Dendritic cell treated with granulocyte-macrophage colony-stimulating factor and Interleukin-4, amounts not matched to agents 40 ng/mL and 50 ng/mL, for 4 days (primary cell): ENCODE data around the gene SKIC3.

ENCODE experiments used
- H3K27ac Mint-ChIP-seq: one replicate; pipeline ENCODE4 v1.8.0; 2022; ENCODE audit warnings: mild to moderate bottlenecking, mixed read lengths
- H3K27me3 Mint-ChIP-seq: one replicate; pipeline ENCODE4 v1.8.0; 2022; ENCODE audit warnings: mild to moderate bottlenecking, mixed read lengths
- H3K36me3 Mint-ChIP-seq: one replicate; pipeline ENCODE4 v1.8.0; 2022; ENCODE audit warnings: low read depth, mixed read lengths
- H3K4me1 Mint-ChIP-seq: one replicate; pipeline ENCODE4 v1.8.0; 2022; ENCODE audit warnings: low read depth, mixed read lengths
- H3K4me3 Mint-ChIP-seq: one replicate; pipeline ENCODE4 v1.8.0; 2022; ENCODE audit warnings: mild to moderate bottlenecking, moderate library complexity, mixed read lengths
- H3K9me3 Mint-ChIP-seq: one replicate; pipeline ENCODE4 v1.8.0; 2022; ENCODE audit warnings: mixed read lengths
- intact Hi-C: fragments of 100-400 bp; cut with micrococcal nuclease; formaldehyde crosslinking; loops from one replicate; pipeline ENCODE4 v1.15.0; 2022

Gene SKIC3

GRCh38 chr5:95555553-95555952, 776 bp upstream of the SKIC3 start:
- H3K27ac Mint-ChIP-seq, result peak overlapping the region; percentile 85
- peaks cover 23% of the 10 kb centered on the region for H3K4me1 Mint-ChIP-seq
- intact Hi-C loops, result loop anchor here (5.0 to 10.0 kb wide), 3 partner anchors 67 to 1629 kb away; partner anchors contain the start of genes GPR150 and RIOK2

GRCh38 chr5:95554331-95554646, 488 bp downstream of the SKIC3 start:
- intact Hi-C loops, result loop anchor here (10.0 kb wide), 1 partner anchor 1631 kb away; the partner anchor contains the start of gene RIOK2
- Mint-ChIP-seq H3K4me1 (peaks cover 23% of the 10 kb centered on the region), H3K4me3 (peak overlapping the region; percentile 83), H3K27ac (peak overlapping the region; percentile 85), H3K9me3 (no peaks in the 10 kb centered on the region), H3K27me3 (no peaks in the 10 kb centered on the region), H3K36me3 (peaks cover 35% of the 10 kb centered on the region)

More at GRCh38 chr5:95555553-95555952, 776 bp upstream of the SKIC3 start:
- no peaks in the 10 kb centered on the region for H3K9me3 Mint-ChIP-seq
- H3K4me3 Mint-ChIP-seq, result peak overlapping the region; percentile 83
- H3K36me3 Mint-ChIP-seq, result peaks cover 27% of the 10 kb centered on the region
- no peaks in the 10 kb centered on the region for H3K27me3 Mint-ChIP-seq

- intact Hi-C loops, result no loop called here
- Mint-ChIP-seq H3K36me3 (peaks cover 34% of the 10 kb centered on the region), H3K27me3 (no peaks in the 10 kb centered on the region), H3K4me3 (no peak overlapping the region), H3K4me1 (peaks cover 27% of the 10 kb centered on the region), H3K27ac (no peak overlapping the region), H3K9me3 (no peaks in the 10 kb centered on the region)
Measured at GRCh38 chr5:95549030-95549429, 5.7 kb downstream of the SKIC3 start.

GRCh38 chr5:95543017-95543705, 11.6 kb downstream of the SKIC3 start:
- Mint-ChIP-seq H3K36me3 (peaks cover 45% of the 10 kb centered on the region), H3K27ac (no peak overlapping the region), H3K4me3 (no peak overlapping the region), H3K4me1 (no peaks in the 10 kb centered on the region), H3K9me3 (no peaks in the 10 kb centered on the region), H3K27me3 (no peaks in the 10 kb centered on the region)
- intact Hi-C loops, result no loop called here

- no peaks in the 10 kb centered on the region for H3K4me1 Mint-ChIP-seq
- no peaks in the 10 kb centered on the region for H3K27me3 Mint-ChIP-seq
- H3K4me3 Mint-ChIP-seq, result no peak overlapping the region
- H3K27ac Mint-ChIP-seq, result no peak overlapping the region
- H3K9me3 Mint-ChIP-seq, result no peaks in the 10 kb centered on the region
- intact Hi-C loops, result no loop called here
- H3K36me3 Mint-ChIP-seq, result peaks cover 75% of the 10 kb centered on the region
Measured at GRCh38 chr5:95537501-95537900, 17.3 kb downstream of the SKIC3 start.

GRCh38 chr5:95533761-95534160, 21.0 kb downstream of the SKIC3 start:
- Mint-ChIP-seq H3K9me3 (no peaks in the 10 kb centered on the region), H3K4me1 (no peaks in the 10 kb centered on the region), H3K4me3 (no peak overlapping the region), H3K27ac (no peak overlapping the region), H3K36me3 (peaks cover 56% of the 10 kb centered on the region), H3K27me3 (no peaks in the 10 kb centered on the region)
- intact Hi-C loops, result no loop called here

GRCh38 chr5:95533106-95533505, 21.7 kb downstream of the SKIC3 start:
- Mint-ChIP-seq H3K4me3 (no peak overlapping the region), H3K27me3 (no peaks in the 10 kb centered on the region), H3K36me3 (peaks cover 62% of the 10 kb centered on the region), H3K27ac (no peak overlapping the region), H3K4me1 (no peaks in the 10 kb centered on the region), H3K9me3 (no peaks in the 10 kb centered on the region)
- intact Hi-C loops, result no loop called here

GRCh38 chr5:95532415-95532814, 22.4 kb downstream of the SKIC3 start:
- H3K27me3 Mint-ChIP-seq, result no peaks in the 10 kb centered on the region
- no peak overlapping the region for H3K27ac Mint-ChIP-seq
- intact Hi-C loops, result no loop called here
- peaks cover 68% of the 10 kb centered on the region for H3K36me3 Mint-ChIP-seq
- H3K4me1 Mint-ChIP-seq, result no peaks in the 10 kb centered on the region
- H3K4me3 Mint-ChIP-seq, result no peak overlapping the region
- H3K9me3 Mint-ChIP-seq, result no peaks in the 10 kb centered on the region

- Mint-ChIP-seq H3K4me1 (no peaks in the 10 kb centered on the region), H3K27ac (no peak overlapping the region), H3K9me3 (no peaks in the 10 kb centered on the region), H3K27me3 (no peaks in the 10 kb centered on the region), H3K36me3 (peaks cover 72% of the 10 kb centered on the region), H3K4me3 (no peak overlapping the region)
- intact Hi-C loops, result no loop called here
Measured at GRCh38 chr5:95531491-95531890, 23.3 kb downstream of the SKIC3 start.

GRCh38 chr5:95530416-95530815, 24.4 kb downstream of the SKIC3 start:
- Mint-ChIP-seq H3K27me3 (no peaks in the 10 kb centered on the region), H3K4me1 (no peaks in the 10 kb centered on the region), H3K36me3 (peaks cover 72% of the 10 kb centered on the region), H3K4me3 (no peak overlapping the region), H3K9me3 (no peaks in the 10 kb centered on the region), H3K27ac (no peak overlapping the region)
- intact Hi-C loops, result no loop called here

- H3K27ac Mint-ChIP-seq, result no peak overlapping the region
- H3K4me3 Mint-ChIP-seq, result no peak overlapping the region
- intact Hi-C loops, result no loop called here
- peaks cover 65% of the 10 kb centered on the region for H3K36me3 Mint-ChIP-seq
- H3K9me3 Mint-ChIP-seq, result no peaks in the 10 kb centered on the region
- H3K4me1 Mint-ChIP-seq, result no peaks in the 10 kb centered on the region
- H3K27me3 Mint-ChIP-seq, result no peaks in the 10 kb centered on the region
Measured at GRCh38 chr5:95528565-95528964, 26.2 kb downstream of the SKIC3 start.

- H3K36me3 Mint-ChIP-seq, result peaks cover 67% of the 10 kb centered on the region
- intact Hi-C loops, result no loop called here
- H3K9me3 Mint-ChIP-seq, result no peaks in the 10 kb centered on the region
Measured at GRCh38 chr5:95526871-95527270, 27.9 kb downstream of the SKIC3 start.

GRCh38 chr5:95524423-95524822, 30.4 kb downstream of the SKIC3 start:
- no peak overlapping the region for H3K27ac Mint-ChIP-seq
- H3K9me3 Mint-ChIP-seq, result no peaks in the 10 kb centered on the region
- H3K4me1 Mint-ChIP-seq, result no peaks in the 10 kb centered on the region
- H3K27me3 Mint-ChIP-seq, result no peaks in the 10 kb centered on the region
- peaks cover 70% of the 10 kb centered on the region for H3K36me3 Mint-ChIP-seq
- intact Hi-C loops, result no loop called here
- H3K4me3 Mint-ChIP-seq, result no peak overlapping the region

More at GRCh38 chr5:95526871-95527270, 27.9 kb downstream of the SKIC3 start:
- H3K4me3 Mint-ChIP-seq, result no peak overlapping the region
- H3K27ac Mint-ChIP-seq, result no peak overlapping the region
- no peaks in the 10 kb centered on the region for H3K4me1 Mint-ChIP-seq
- no peaks in the 10 kb centered on the region for H3K27me3 Mint-ChIP-seq

GRCh38 chr5:95520206-95520605, 34.6 kb downstream of the SKIC3 start:
- Mint-ChIP-seq H3K4me3 (no peak overlapping the region), H3K27ac (no peak overlapping the region), H3K27me3 (no peaks in the 10 kb centered on the region), H3K9me3 (no peaks in the 10 kb centered on the region), H3K4me1 (no peaks in the 10 kb centered on the region), H3K36me3 (peaks cover 74% of the 10 kb centered on the region)
- intact Hi-C loops, result no loop called here

- no peak overlapping the region for H3K4me3 Mint-ChIP-seq
- peaks cover 75% of the 10 kb centered on the region for H3K36me3 Mint-ChIP-seq
- intact Hi-C loops, result no loop called here
- no peaks in the 10 kb centered on the region for H3K4me1 Mint-ChIP-seq
- no peaks in the 10 kb centered on the region for H3K27me3 Mint-ChIP-seq
- H3K9me3 Mint-ChIP-seq, result no peaks in the 10 kb centered on the region
- H3K27ac Mint-ChIP-seq, result no peak overlapping the region
Measured at GRCh38 chr5:95519681-95520080, 35.1 kb downstream of the SKIC3 start.
